ENCODE measurements around the gene ABHD6. TPM values are rescaled to one million over a fixed set of nuclear protein-coding genes. Genes with fewer than 3 reads are reported as not detected.

ABHD6 gene
- total and polyA plus RNA-seq, 8 donors = 4.3 to 22.8 (median 8.0) TPM

DNA sequence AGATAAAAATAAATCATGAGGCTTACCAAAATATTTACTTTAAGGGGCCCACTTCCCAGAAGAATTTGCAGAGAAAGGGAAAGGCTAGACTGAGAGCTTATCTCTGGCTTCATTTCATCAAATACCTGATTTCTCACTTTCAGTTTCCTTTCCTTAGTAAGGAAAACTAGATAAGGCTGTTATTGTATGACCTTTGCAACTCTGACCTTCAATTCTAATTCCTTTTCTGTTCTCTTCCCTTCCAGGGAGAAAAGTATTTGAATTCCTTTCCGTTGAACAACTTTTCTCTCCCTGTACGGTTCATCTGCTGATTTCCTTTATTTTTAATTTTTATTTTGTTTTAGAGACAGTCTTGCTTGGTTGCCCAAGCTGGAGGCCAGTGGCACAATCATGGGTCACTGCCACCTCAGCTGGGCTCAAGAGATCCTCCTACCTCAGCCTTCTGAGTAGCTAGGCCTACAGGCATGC lies 88.0 kb downstream of the ABHD6 start:
- peaks cover 0 to under 1% (median 0%) of the 10 kb centered on the region in 4 donors for H3K36me3 ChIP-seq
- intact Hi-C loops (cut with DNase I; ENCODE audit: low total_unique reads) = no loop called here
- H3K9me3 ChIP-seq = no peaks in the 10 kb centered on the region
- H3K27ac ChIP-seq = peak overlapping the region; percentile 65 to 81 (median 72)
- 14 to 47% (median 15%) methylated on average over 2 of the region's 2 CpGs for WGBS, 5 donors
- H3K4me1 ChIP-seq = peaks cover 11 to 38% (median 24%) of the 10 kb centered on the region in 4 donors
- peak in 1 of 2 donors; percentile 65 for DNase-seq
- H3K4me3 ChIP-seq = no peak overlapping the region
- H3K27me3 ChIP-seq = no peaks in the 10 kb centered on the region
- TF ChIP-seq POLR2A (IDR thresholded peaks at IDR 0.05) (no peak), POLR2AphosphoS5 (IDR thresholded peaks at IDR 0.05) (no peak), EP300 (IDR thresholded peaks at IDR 0.05) (no peak)
- TF ChIP-seq, protein P1, sequence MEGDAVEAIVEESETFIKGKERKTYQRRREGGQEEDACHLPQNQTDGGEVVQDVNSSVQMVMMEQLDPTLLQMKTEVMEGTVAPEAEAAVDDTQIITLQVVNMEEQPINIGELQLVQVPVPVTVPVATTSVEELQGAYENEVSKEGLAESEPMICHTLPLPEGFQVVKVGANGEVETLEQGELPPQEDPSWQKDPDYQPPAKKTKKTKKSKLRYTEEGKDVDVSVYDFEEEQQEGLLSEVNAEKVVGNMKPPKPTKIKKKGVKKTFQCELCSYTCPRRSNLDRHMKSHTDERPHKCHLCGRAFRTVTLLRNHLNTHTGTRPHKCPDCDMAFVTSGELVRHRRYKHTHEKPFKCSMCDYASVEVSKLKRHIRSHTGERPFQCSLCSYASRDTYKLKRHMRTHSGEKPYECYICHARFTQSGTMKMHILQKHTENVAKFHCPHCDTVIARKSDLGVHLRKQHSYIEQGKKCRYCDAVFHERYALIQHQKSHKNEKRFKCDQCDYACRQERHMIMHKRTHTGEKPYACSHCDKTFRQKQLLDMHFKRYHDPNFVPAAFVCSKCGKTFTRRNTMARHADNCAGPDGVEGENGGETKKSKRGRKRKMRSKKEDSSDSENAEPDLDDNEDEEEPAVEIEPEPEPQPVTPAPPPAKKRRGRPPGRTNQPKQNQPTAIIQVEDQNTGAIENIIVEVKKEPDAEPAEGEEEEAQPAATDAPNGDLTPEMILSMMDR (IDR thresholded peaks at IDR 0.05) = no peak

DNA sequence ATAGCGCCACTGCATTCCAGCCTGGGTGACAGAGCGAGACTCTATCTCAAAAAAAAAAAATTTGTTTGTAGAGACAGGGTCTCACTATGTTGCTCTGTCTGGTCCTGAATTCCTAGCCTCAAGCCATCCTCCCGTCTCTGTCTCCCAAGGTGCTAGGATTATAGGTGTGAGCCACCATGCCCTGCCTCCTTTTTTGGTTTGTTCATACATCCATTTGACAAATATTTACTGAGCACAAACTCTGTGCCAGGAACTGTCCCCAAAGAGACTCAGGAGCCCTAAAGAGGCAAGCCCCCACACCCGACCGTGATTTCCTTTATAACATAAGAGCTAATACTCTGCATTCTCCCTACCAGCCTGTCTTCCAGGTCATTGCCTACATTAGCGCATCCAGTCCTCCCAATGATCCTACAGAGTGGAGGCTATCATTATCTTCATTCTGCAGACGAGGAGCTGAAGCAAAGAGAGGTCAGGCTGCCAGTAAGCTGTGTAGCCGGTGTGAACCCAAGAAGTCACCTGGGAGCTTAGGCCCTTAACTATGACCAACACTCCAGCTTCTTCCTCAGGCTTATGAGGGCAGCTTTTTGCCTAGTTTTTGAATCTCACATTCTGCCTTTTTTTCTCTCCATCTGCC lies 88.8 kb downstream of the ABHD6 start:
- Histone ChIP-seq H3K27ac (peak overlapping the region in 3 of 5 donors; percentile 65 to 78 (median 72)), H3K4me1 (peaks cover 11 to 32% (median 24%) of the 10 kb centered on the region in 4 donors), H3K4me3 (no peak overlapping the region), H3K27me3 (no peaks in the 10 kb centered on the region), H3K36me3 (no peaks in the 10 kb centered on the region), H3K9me3 (no peaks in the 10 kb centered on the region)
- DNase-seq = no peak
- WGBS, 5 donors = 84 to 90% (median 88%) methylated on average over 8 of the region's 8 CpGs
- intact Hi-C loops (cut with DNase I; ENCODE audit: low total_unique reads) = no loop called here
- TF ChIP-seq POLR2AphosphoS5 (IDR thresholded peaks at IDR 0.05) (no peak), EP300 (IDR thresholded peaks at IDR 0.05) (no peak), POLR2A (IDR thresholded peaks at IDR 0.05) (no peak)
- TF ChIP-seq, protein P1 (IDR thresholded peaks at IDR 0.05) = no peak

DNA sequence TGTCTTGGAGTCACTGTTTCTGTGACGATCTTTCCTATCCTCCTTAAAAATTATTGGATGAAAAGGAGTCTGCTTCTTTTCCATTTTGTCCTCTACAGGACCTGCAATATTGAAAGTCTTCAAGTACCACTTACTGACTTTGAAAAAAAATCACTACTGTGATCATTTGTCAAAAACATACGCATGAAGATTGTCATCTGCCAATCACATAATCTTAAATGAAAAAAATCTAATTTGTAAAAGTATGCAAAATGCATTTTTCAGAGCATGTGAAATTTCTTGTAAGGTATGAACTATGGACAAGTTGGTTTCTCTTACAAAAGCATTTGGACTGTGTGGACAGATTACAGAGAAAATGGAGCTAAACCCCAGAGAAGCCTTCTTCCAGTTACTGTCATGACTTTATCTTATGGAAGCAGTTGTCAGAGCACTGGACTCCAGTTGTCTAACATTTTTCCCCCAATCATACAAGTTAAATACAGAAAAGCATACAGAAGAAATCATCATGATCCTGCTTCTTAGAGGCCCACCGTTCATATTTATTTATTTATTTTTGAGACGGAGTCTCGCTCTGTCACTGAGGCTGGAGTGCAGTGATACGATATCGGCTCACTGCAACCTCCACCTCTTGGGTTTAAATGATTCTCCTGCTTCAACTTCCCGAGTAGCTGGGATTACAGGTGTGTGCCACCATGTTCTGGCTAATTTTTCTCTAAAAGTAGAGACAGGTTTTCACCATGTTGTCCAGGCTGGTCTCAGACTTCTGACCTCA lies 91.7 kb downstream of the ABHD6 start:
- 88 to 93% (median 89%) methylated on average over 8 of the region's 8 CpGs for WGBS, 5 donors
- Histone ChIP-seq H3K4me3 (no peak overlapping the region), H3K4me1 (peaks cover 20 to 43% (median 31%) of the 10 kb centered on the region in 4 donors), H3K27me3 (no peaks in the 10 kb centered on the region), H3K27ac (no peak overlapping the region), H3K9me3 (no peaks in the 10 kb centered on the region), H3K36me3 (no peaks in the 10 kb centered on the region)
- no peak for DNase-seq
- intact Hi-C loops (cut with DNase I; ENCODE audit: low total_unique reads) = no loop called here
- TF ChIP-seq POLR2AphosphoS5 (IDR thresholded peaks at IDR 0.05) = no peak
- TF ChIP-seq POLR2A (IDR thresholded peaks at IDR 0.05) = no peak

DNA sequence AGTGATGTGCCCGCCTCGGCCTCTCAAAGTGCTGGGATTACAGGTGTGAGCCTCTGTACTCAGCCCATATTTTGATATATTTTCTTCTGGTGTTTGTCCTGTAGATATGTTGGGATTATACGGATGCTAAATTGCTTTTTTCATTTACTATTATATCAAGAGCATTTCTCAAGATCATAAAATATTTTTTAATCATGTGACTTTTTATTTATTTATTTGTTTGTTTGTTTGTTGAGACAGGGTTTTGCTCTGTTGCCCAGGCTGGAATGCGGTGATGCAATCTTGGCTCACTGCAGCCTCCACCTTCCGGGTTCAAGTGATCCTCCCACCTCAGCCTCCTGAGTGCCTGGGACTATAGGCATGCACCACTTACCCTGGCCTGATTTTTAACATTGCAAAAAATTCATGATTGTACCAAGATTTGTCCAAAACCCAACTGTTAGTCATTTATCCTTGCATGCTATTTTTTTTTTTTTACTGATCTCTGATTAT lies 92.4 kb downstream of the ABHD6 start:
- Histone ChIP-seq H3K27ac (no peak overlapping the region), H3K4me1 (peaks cover 22 to 42% (median 30%) of the 10 kb centered on the region in 4 donors), H3K36me3 (no peaks in the 10 kb centered on the region), H3K9me3 (no peaks in the 10 kb centered on the region), H3K4me3 (no peak overlapping the region), H3K27me3 (no peaks in the 10 kb centered on the region)
- TF ChIP-seq POLR2AphosphoS5 (IDR thresholded peaks at IDR 0.05) (no peak), EP300 (IDR thresholded peaks at IDR 0.05) (no peak), POLR2A (IDR thresholded peaks at IDR 0.05) (no peak)
- TF ChIP-seq, protein P1 (IDR thresholded peaks at IDR 0.05) = no peak
- intact Hi-C loops (cut with DNase I; ENCODE audit: low total_unique reads) = loop anchor here (10.0 kb wide), 1 partner anchor 165 kb away; the partner anchor contains the start of gene KCTD6
- no peak for DNase-seq
- WGBS, 5 donors = 93 to 97% (median 96%) methylated on average over 5 of the region's 5 CpGs
